Adrenal gland (tissue), 12 donors: ENCODE data around the gene AGPAT3. TPM values are rescaled to one million over a fixed set of nuclear protein-coding genes. Genes with fewer than 3 reads are reported as not detected.

Source experiments
- DNase-seq, 7 donors: peaks; one replicate each; pipeline ENCODE4 v3.0.0-alpha.2; 2019 to 2020
- H3K27ac ChIP-seq, 5 donors: fragments of 200-600 bp; sonication (generic) in 4 of 5; 1 replicate in 3 of 5; 2 replicates in 2 of 5; pipeline versions ENCODE4 v1.5.1 to v1.8.0; 2016 to 2020; ENCODE audit warnings: mild to moderate bottlenecking in 1 of 5
- H3K27me3 ChIP-seq: fragments of 200-600 bp; 2 replicates; pipeline ENCODE4 v1.8.0; 2021
- H3K36me3 ChIP-seq, 2 donors: fragments of 200-600 bp; replicated peaks in 1 of 2; 1 replicate in 1 of 2; 2 replicates in 1 of 2; pipeline versions ENCODE4 v1.5.1 to v1.8.0; 2018 to 2022
- H3K4me1 ChIP-seq, 2 donors: fragments of 200-600 bp; replicated peaks in 1 of 2; 1 replicate in 1 of 2; 2 replicates in 1 of 2; pipeline versions ENCODE4 v1.5.1 to v1.8.0; 2018 to 2021
- H3K4me3 ChIP-seq, 4 donors: fragments of 200-600 bp; sonication (generic) in 3 of 4; one replicate each; pipeline ENCODE4 v1.5.1; 2016 to 2018
- H3K9me3 ChIP-seq, 3 donors: fragments of 200-600 bp; sonication (generic) in 1 of 3; replicated peaks in 1 of 3; 1 replicate in 2 of 3; 2 replicates in 1 of 3; pipeline versions ENCODE4 v1.5.1 to v1.8.0; 2016 to 2021
- CTCF ChIP-seq, 6 experiments: fragments of 450-650 bp in 4 of 6; fragments of 200-600 bp in 2 of 6; sonication (generic) in 1 of 6; IDR thresholded peaks; 1 replicate in 5 of 6; 2 replicates in 1 of 6; pipeline versions ENCODE4 v1.5.1 to v1.8.0; 2016 to 2021; ENCODE audit warnings: antibody characterized with exemption in 6 of 6, mild to moderate bottlenecking in 2 of 6, moderate library complexity in 1 of 6
- POLR2A ChIP-seq, 2 donors: fragments of 450-650 bp; IDR thresholded peaks; one replicate each; pipeline ENCODE4 v1.6.1; 2017; ENCODE audit warnings: antibody characterized with exemption in 2 of 2, mild to moderate bottlenecking in 2 of 2, moderate library complexity in 1 of 2
- WGBS, 4 donors: extraction: QIAGEN DNeasy Blood & Tissue Kit in 2 of 4; methylation state at CpG; one replicate each; pipeline versions ENCODE4 v1.1.5 to v1.1.7; 2013 to 2017; 5-methylcytosine and 5-hydroxymethylcytosine counted together
- intact Hi-C, 2 donors: fragments of 100-400 bp; cut with DNase I; formaldehyde crosslinking; loops; one replicate each; pipeline versions ENCODE4 v1.14.1 to v1.15.0; 2022 to 2023
- polyA plus RNA-seq, 3 donors: library from polyadenylated mRNA; stranded (reverse); fragments of 200-250 nt in 2 of 3; fragments of 350-450 nt in 1 of 3; fragmentation: Illumina TruSeq in 1 of 3; extraction: RNeasy Lipid Tissue Mini Kit (QIAGEN cat#74804) in 1 of 3; gene quantifications; one replicate each; pipeline ENCODE4 v1.2.3, GENCODE V29; 2013 to 2014
- total RNA-seq, 9 donors: library from RNA; depleted of rRNA in 4 of 9; stranded (reverse); fragments of >200 nt in 4 of 9; fragments of 120-200 nt in 1 of 9; fragmentation: NEBNext Ultra II Directional in 1 of 9; extraction: Animal tissue kit (Norgen Biotek cat#: 25700) in 1 of 9; gene quantifications; one replicate each; pipeline versions ENCODE4 v1.1.0 to v1.2.4, GENCODE V29; 2013 to 2023
- donor health status: healthy with polysubstance abuse.
- donor health status: Bipolar disorder and iron deficiency.
- donor health status: DM: yes; HTN: yes; CAD: no.
- donor health status: DM: no; HTN: no; CAD: no.
- donor health status: DM: no; HTN: no; CAD: no.
- donor health status: DM: yes; HTN: yes; CAD: no.

The AGPAT3 gene
- total and polyA plus RNA-seq, 12 donors: 25.3 to 88.9 (median 47.8) TPM

DNA sequence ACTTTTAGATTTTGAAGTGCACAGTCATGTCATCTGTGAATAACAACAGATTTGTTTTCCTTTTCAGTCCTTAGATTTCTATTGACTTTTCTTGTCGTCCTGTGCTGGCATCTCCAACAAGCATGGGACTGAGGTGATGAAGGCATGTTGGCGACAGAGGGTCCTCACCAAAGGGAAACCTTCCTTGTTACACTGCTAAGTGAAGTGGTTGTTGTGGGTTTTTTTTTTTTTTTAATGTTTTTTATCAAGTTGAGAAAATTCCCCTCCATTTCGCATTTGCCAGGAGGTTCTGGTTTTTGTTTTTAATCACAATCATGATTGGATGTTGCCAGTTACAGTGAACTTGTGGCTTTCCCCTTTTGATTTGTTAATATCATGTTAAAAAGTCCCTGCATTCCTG is 24.0 kb downstream of the AGPAT3 start:
- no peak overlapping the region for H3K4me3 ChIP-seq
- WGBS, 4 donors: 86 to 95% (median 90%) methylated on average over 3 of the region's 3 CpGs
- no peaks in the 10 kb centered on the region for H3K9me3 ChIP-seq
- peak in 1 of 7 donors; percentile 14 for DNase-seq
- intact Hi-C loops: no loop called here
- no peaks in the 10 kb centered on the region for H3K27me3 ChIP-seq
- no peak overlapping the region for H3K27ac ChIP-seq
- no peak for TF ChIP-seq CTCF (IDR thresholded peaks at IDR 0.05)
- no peak for TF ChIP-seq POLR2A (IDR thresholded peaks at IDR 0.05)
- no peaks in the 10 kb centered on the region for H3K36me3 ChIP-seq
- H3K4me1 ChIP-seq: peaks cover 8 to 23% of the 10 kb centered on the region in 2 donors

GRCh38 chr21:43890042-43890441 is 25.0 kb downstream of the AGPAT3 start:
- peak in 1 of 7 donors; percentile 49 for DNase-seq
- WGBS, 4 donors: 89 to 96% (median 93%) methylated on average over 8 to 9 of the region's 9 CpGs
- intact Hi-C loops: loop anchor here in 1 of 2 donors (10.0 kb wide), 1 partner anchor 55 kb away; no protein-coding TSS in a partner anchor
- Histone ChIP-seq H3K4me1 (peaks cover 0 to 20% of the 10 kb centered on the region in 2 donors), H3K9me3 (no peaks in the 10 kb centered on the region), H3K27me3 (no peaks in the 10 kb centered on the region), H3K4me3 (no peak overlapping the region), H3K27ac (no peak overlapping the region), H3K36me3 (no peaks in the 10 kb centered on the region)
- TF ChIP-seq POLR2A (IDR thresholded peaks at IDR 0.05) (no peak), CTCF (IDR thresholded peaks at IDR 0.05) (no peak)

DNA sequence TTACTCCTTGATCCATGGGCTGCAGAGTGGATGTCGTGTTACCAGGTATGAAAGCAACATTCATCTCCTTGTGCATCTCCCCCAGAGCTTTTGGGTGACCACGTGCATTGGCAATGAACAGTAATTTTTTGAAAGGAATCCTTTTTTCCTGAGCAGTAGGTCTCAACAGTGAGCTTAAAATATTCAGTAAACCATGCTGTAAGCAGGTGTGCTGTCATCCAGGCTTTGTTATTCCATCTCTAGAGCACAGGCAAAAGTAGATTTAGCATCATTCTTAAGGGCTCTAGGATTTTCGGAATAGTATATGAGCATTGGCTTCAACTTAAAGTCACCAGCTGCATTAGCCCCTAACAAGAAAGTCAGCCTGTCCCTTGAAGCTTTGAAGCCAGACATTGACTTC is 27.3 kb downstream of the AGPAT3 start:
- Histone ChIP-seq H3K4me3 (no peak overlapping the region), H3K4me1 (peaks cover 0 to 12% of the 10 kb centered on the region in 2 donors), H3K9me3 (no peaks in the 10 kb centered on the region), H3K27ac (no peak overlapping the region), H3K27me3 (no peaks in the 10 kb centered on the region), H3K36me3 (no peaks in the 10 kb centered on the region)
- DNase-seq: no peak
- no peak for TF ChIP-seq POLR2A (IDR thresholded peaks at IDR 0.05)
- no peak for TF ChIP-seq CTCF (IDR thresholded peaks at IDR 0.05)
- intact Hi-C loops: loop anchor here in 1 of 2 donors (10.0 kb wide), 1 partner anchor 52 kb away; no protein-coding TSS in a partner anchor
- WGBS, 4 donors: 93 to 98% (median 97%) methylated on average over 3 of the region's 3 CpGs

DNA sequence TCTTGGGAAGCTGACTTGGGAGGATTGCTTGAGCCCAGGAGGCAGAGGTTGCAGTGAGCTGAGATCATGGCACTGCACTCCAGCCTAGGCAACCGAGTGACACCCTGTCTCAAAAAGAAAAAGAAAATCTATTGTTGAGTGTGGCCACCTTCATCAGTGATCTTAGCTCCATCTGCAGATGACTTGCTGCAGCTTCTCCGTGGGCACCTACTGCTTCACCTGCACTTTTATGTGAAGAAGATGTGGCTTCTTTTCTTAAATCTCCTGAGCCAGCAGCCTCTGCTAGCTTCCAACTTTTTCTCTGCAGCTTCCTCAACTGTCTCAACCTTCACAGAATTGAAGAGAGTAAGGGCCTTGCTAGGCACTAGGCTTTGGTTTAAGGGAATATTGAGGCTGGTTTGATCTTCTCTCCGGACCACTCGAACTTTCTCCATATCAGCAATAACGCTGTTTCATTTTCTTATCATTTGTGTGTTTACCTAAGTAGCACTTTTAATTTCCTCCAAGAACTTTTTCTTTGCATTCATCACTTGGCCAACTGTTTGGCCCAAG is 28.0 kb downstream of the AGPAT3 start:
- Histone ChIP-seq H3K27me3 (no peaks in the 10 kb centered on the region), H3K4me1 (peaks cover 0 to 12% of the 10 kb centered on the region in 2 donors), H3K36me3 (no peaks in the 10 kb centered on the region), H3K9me3 (no peaks in the 10 kb centered on the region), H3K27ac (peak overlapping the region in 1 of 5 donors; percentile 20), H3K4me3 (no peak overlapping the region)
- DNase-seq: peak in 1 of 7 donors; percentile 27
- TF ChIP-seq POLR2A (IDR thresholded peaks at IDR 0.05) (no peak), CTCF (IDR thresholded peaks at IDR 0.05) (no peak)
- intact Hi-C loops: loop anchor here in 1 of 2 donors (10.0 kb wide), 1 partner anchor 52 kb away; no protein-coding TSS in a partner anchor
- 84 to 92% (median 88%) methylated on average over 5 of the region's 5 CpGs for WGBS, 4 donors
